Coronary artery (tissue), 2 donors: ENCODE results near the gene TFF3.

Experiments
- DNase-seq: peaks from one replicate; pipeline ENCODE4 v3.0.0-alpha.2; 2017; ENCODE audit warnings: low spot score
- H3K27ac ChIP-seq, 2 donors: fragments of 200-600 bp; sonication (generic); one replicate each; pipeline ENCODE4 v1.5.1; 2016 to 2019
- H3K4me3 ChIP-seq: fragments of 200-600 bp; sonication (generic); 2 replicates; pipeline ENCODE4 v1.5.1; 2016; ENCODE audit warnings: mild to moderate bottlenecking, moderate library complexity
- TF ChIP-seq, protein P1 (sequence below): fragments of 200-600 bp; sonication (generic); IDR thresholded peaks from one replicate; pipeline ENCODE4 v1.5.1; 2019; ENCODE audit warnings: antibody characterized with exemption

TFF3 gene

DNA sequence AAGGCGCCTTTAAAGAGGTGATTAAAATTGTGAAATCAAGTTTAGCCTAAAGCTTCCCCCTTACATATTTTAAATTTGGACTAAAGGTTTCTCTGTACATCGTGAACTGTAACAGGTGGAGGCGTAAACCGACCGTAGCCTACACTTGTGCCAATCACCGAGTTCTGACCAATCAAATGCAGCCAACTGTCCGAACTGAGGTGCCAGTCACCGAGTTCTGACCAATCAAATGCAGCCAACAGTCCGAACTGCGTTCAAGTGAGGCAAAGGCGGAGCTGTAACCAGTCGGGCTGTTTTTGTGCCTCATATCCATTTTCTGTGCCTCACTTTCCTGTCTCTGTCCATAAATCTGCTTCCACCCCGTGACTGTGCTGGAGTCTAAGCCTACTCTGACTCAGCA is 43.7 kb upstream of the TFF3 start:
- DNase-seq = no peak
- H3K4me3 ChIP-seq = no peak overlapping the region
- H3K27ac ChIP-seq = no peak overlapping the region
- TF ChIP-seq, protein P1, sequence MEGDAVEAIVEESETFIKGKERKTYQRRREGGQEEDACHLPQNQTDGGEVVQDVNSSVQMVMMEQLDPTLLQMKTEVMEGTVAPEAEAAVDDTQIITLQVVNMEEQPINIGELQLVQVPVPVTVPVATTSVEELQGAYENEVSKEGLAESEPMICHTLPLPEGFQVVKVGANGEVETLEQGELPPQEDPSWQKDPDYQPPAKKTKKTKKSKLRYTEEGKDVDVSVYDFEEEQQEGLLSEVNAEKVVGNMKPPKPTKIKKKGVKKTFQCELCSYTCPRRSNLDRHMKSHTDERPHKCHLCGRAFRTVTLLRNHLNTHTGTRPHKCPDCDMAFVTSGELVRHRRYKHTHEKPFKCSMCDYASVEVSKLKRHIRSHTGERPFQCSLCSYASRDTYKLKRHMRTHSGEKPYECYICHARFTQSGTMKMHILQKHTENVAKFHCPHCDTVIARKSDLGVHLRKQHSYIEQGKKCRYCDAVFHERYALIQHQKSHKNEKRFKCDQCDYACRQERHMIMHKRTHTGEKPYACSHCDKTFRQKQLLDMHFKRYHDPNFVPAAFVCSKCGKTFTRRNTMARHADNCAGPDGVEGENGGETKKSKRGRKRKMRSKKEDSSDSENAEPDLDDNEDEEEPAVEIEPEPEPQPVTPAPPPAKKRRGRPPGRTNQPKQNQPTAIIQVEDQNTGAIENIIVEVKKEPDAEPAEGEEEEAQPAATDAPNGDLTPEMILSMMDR = no peak

DNA sequence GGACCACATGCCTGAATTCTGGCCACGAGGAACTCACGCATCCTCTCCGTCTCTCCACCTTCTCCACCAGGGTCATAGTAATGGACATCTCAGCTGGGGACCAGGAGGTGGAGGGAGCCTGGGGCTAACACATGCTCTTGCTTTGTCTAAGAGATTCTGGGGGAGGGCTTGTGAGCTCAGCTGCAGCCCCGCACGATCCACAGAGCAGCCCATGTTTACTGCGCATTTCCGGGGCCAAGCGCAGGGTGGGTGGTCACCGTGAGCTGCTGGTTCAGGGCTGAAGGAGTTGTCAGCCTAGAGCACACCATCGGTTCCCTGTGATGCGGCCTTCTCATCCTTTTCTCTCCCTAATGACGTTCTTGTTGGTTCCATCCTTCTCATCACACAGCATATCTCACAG is 43.1 kb upstream of the TFF3 start:
- Histone ChIP-seq H3K4me3 (no peak overlapping the region), H3K27ac (no peak overlapping the region)
- DNase-seq = no peak
- TF ChIP-seq, protein P1 = no peak

DNA sequence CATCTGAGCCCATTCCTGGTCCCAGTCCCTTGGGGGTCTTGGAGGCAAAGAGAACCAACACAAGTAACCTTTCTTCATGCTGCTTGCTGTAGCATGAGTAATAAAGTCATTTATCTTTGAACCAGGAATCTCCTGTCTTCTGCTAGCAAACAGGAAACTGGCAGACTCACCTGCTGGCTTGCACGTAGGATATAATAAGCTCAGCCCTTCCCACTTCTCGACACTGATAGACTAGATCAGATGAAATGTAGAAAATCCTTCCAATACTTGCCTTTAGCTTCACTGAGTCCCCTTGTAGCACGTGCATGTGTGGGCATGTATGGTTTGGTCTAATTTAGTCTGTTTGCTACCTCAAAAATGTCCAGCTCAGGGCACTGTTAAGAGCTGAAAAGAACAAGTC is 42.1 kb upstream of the TFF3 start:
- DNase-seq = no peak
- Histone ChIP-seq H3K4me3 (no peak overlapping the region), H3K27ac (no peak overlapping the region)
- TF ChIP-seq, protein P1 = no peak

DNA sequence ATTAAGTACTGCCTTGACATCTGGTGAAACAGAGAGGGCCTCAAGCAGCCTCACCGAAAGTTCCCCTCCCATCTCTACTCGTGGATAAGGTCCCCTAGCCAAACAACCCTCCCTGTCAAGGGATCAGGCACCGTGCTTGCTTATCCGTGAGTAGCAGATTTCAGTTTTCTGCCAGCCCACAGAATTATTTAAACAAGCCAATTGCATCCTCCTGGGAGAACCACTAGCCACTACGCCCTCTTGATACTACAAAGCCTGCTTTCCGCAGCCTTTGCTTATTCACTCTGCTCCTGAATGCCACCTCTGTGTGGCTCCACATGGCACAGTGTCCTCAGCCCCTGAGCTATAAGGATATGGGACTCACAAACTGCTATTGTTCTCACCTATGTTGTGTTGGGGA is 41.4 kb upstream of the TFF3 start:
- TF ChIP-seq, protein P1 = no peak
- H3K27ac ChIP-seq = no peak overlapping the region
- no peak overlapping the region for H3K4me3 ChIP-seq
- DNase-seq = no peak

DNA sequence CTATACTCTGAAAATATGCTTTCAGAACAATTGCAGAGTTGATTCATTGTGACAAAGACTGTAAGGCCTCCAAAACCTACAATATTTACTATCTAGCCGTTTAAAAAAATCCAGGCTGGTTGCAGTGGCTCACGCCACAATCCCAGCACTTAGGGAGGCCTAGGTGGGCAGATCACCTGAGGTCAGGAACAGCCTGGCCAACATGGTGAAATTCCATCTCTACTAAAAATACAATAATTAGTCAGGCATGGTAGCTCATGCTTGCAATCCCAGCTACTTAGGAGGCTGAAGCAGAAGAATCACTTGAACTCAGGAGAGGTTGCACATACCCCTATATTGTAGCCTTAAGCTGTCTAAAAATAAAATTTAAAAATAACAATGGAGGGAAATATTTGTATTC is 40.8 kb upstream of the TFF3 start:
- Histone ChIP-seq H3K27ac (no peak overlapping the region), H3K4me3 (no peak overlapping the region)
- TF ChIP-seq, protein P1 = no peak
- no peak for DNase-seq

GRCh38 chr21:42353623-42354022 is 38.4 kb upstream of the TFF3 start:
- H3K27ac ChIP-seq = no peak overlapping the region
- DNase-seq = no peak
- TF ChIP-seq, protein P1 = no peak
- no peak overlapping the region for H3K4me3 ChIP-seq

DNA sequence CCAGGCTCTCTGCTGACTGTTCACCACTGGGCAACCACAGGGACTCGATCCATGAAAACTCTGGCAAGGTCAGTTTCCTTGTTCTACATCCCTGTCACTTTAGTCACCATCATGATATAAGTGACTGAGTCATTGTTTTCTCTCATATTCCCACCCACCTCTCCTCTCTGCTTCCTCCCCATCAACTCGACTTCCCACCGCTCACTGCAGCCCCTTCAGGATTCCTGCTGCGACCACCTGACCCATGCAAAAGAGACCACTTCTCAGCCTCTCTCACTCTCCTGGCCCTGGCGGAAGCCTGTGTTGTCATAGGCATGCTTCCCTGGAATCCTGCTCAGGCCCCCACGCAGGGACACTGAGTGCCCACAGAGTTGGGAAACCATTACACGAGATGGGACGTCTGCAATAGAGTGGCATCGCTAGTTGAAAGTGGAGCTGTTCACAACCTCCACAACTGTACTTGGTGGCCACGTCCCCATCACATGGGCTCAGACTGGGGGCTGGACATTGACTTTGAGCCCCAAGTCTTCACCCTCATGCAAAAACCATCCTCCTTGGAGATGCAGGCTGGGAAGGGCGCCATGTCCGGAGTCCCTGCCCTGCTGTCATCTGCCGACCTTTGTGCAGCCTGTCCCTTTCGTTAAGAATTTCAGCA is 37.4 kb upstream of the TFF3 start:
- no peak overlapping the region for H3K4me3 ChIP-seq
- no peak for DNase-seq

More for the DNA sequence above, 37.4 kb upstream of the TFF3 start:
- H3K27ac ChIP-seq = no peak overlapping the region
- TF ChIP-seq, protein P1 = no peak
